ENCODE data around the gene CAMK2D. TPM values are rescaled to one million over a fixed set of nuclear protein-coding genes. Genes with fewer than 3 reads are reported as not detected.
"Not testable (repeated sequence)": the region's sequence is repeated elsewhere in the genome, so short reads cannot be mapped to it uniquely, and the experiment has no call there.

Gene CAMK2D
- total RNA-seq, 1 donor from 2014 or later, result 58.4 TPM

DNA sequence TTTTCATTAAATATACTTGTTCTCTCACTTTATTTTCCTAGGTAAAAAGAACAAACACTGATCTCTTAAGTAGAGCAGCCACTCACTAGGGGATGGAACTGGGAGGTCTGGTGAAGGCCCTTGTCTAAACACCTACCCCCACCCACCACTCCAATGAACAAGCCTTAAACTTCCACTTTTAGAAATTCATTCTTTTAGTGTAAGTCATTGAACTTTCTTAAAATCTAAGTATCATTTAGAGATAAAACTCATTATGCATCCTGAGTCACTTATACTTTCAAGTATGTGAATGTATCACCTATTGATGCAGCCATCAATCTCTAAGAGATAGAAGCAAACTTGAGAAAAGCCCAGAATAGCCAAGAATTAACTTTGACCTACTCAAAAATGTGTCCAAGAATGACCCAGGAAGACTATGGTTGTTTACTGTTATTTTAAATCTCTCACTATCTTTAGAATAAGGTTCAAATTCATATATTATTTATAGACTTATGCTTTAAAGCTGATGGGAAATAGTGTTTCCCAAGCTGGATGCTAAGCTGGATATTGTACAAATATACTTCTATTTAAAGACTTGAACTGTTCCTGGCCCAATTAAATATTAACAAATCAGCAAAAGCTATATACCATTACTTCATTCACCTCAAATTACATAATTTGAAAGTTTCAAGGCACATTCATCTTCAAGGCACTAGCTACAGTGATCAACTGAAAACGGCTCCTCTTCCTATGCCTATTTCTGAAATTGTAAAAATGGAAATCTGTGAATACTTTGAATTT is 49.5 kb downstream of the CAMK2D start:
- Mint-ChIP-seq H3K4me3 (ENCODE audit: low read depth) (no peak overlapping the region), H3K27ac (no peak overlapping the region), H3K4me1 (ENCODE audit: low read depth) (peaks cover 19% of the 10 kb centered on the region), H3K27me3 (ENCODE audit: low read depth) (no peaks in the 10 kb centered on the region), H3K9me3 (no peaks in the 10 kb centered on the region), H3K36me3 (ENCODE audit: low read depth) (peaks cover 35% of the 10 kb centered on the region)
- no peak for DNase-seq (ENCODE audit: low spot score)
- intact Hi-C loops (cut with micrococcal nuclease), result no loop called here

DNA sequence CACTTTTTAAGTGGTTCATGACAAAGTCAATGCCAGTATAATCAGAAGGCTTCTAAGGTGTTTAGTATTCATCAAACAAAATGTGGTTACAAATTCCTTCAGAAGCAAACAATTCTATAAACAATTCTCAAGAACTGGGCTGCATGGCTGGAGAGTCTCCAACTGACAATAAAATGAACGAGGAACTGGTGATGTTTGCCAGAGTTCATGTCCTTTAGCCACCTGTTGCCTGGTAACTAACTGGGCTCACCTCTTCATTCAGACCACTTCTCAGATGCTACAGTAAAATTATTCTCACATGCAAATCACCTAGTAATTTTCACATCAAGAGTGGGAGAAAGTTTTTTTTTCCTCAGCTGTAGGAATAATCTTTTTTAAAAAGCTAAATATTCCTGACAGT is 53.3 kb downstream of the CAMK2D start:
- H3K4me1 Mint-ChIP-seq (ENCODE audit: low read depth), result peaks cover 27% of the 10 kb centered on the region
- no peak overlapping the region for H3K27ac Mint-ChIP-seq
- H3K36me3 Mint-ChIP-seq (ENCODE audit: low read depth), result peaks cover 32% of the 10 kb centered on the region
- no peak overlapping the region for H3K4me3 Mint-ChIP-seq (ENCODE audit: low read depth)
- intact Hi-C loops (cut with micrococcal nuclease), result loop anchor here (5.0 kb wide), 1 partner anchor 34 kb away; no protein-coding TSS in a partner anchor
- H3K27me3 Mint-ChIP-seq (ENCODE audit: low read depth), result no peaks in the 10 kb centered on the region
- H3K9me3 Mint-ChIP-seq, result no peaks in the 10 kb centered on the region
- no peak for DNase-seq (ENCODE audit: low spot score)

DNA sequence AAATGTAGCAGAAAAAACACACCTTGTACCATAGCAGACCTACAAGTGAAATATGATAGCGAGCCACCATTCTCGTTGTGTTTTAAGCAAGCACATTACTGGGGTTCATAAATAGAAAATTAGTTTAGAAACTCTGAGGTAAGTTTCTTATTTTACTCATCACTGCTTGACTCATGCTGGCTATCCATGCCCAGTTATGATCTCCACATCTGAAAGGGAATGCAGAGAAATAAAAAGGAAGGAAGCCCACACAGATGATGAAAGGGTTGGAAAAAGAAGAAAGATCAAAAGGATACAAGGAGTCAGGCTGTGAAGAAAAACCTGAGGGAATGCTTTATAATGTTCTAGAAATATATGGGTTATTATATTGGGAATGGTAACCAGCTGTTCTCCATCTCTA is 54.5 kb downstream of the CAMK2D start:
- intact Hi-C loops (cut with micrococcal nuclease), result loop anchor here (5.0 kb wide), 1 partner anchor 35 kb away; no protein-coding TSS in a partner anchor
- H3K4me1 Mint-ChIP-seq (ENCODE audit: low read depth), result peaks cover 27% of the 10 kb centered on the region
- H3K4me3 Mint-ChIP-seq (ENCODE audit: low read depth), result no peak overlapping the region
- H3K27ac Mint-ChIP-seq, result no peak overlapping the region
- H3K27me3 Mint-ChIP-seq (ENCODE audit: low read depth), result no peaks in the 10 kb centered on the region
- H3K9me3 Mint-ChIP-seq, result no peaks in the 10 kb centered on the region
- peaks cover 33% of the 10 kb centered on the region for H3K36me3 Mint-ChIP-seq (ENCODE audit: low read depth)
- no peak for DNase-seq (ENCODE audit: low spot score)

DNA sequence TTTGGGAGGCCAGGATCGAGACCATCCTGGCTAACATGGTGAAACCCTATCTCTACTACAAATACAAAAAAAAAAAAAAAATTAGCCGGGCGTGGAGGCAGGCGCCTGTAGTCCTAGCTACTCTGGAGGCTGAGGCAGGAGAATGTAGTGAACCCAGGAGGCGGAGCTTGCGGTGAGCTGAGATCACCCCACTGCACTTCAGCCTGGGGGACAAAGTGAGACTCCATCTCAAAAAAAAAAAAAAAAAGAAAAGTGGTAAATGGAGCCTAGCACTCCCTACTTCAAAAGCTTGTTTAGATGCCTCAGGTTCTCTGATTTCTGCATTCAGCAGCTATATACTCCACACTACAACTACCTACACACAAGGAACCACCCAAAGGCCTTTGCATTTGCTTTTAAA is 56.4 kb downstream of the CAMK2D start:
- intact Hi-C loops (cut with micrococcal nuclease), result loop anchor here (5.0 kb wide), 1 partner anchor 37 kb away; no protein-coding TSS in a partner anchor
- H3K4me3 Mint-ChIP-seq (ENCODE audit: low read depth); H3K9me3 Mint-ChIP-seq; H3K27ac Mint-ChIP-seq; H3K27me3 Mint-ChIP-seq (ENCODE audit: low read depth); DNase-seq (ENCODE audit: low spot score): not testable (repeated sequence)
- Mint-ChIP-seq H3K4me1 (ENCODE audit: low read depth) (peaks cover 32% of the 10 kb centered on the region), H3K36me3 (ENCODE audit: low read depth) (peaks cover 40% of the 10 kb centered on the region)

DNA sequence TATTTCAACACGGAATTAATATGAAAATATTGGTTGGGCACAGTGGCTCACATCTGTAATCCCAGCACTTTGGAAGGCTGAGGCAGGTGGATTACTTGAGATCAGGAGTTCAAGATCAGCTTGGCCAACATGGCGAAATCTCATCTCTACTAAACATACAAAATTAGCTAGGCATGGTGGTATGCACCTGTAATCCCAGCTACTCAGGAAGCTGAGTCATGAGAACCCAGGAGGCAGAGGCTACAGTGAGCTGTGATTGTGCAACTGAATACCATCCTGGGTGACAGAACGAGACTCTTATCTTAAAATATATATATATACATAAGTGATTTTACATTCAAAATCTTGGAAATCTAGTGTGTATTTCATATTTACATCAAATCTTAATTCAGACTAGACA is 58.9 kb downstream of the CAMK2D start:
- Mint-ChIP-seq H3K36me3 (ENCODE audit: low read depth) (peaks cover 41% of the 10 kb centered on the region), H3K4me1 (ENCODE audit: low read depth) (peaks cover 42% of the 10 kb centered on the region)
- H3K4me3 Mint-ChIP-seq (ENCODE audit: low read depth); intact Hi-C loops (cut with micrococcal nuclease); H3K27me3 Mint-ChIP-seq (ENCODE audit: low read depth); H3K9me3 Mint-ChIP-seq; DNase-seq (ENCODE audit: low spot score); H3K27ac Mint-ChIP-seq: not testable (repeated sequence)

DNA sequence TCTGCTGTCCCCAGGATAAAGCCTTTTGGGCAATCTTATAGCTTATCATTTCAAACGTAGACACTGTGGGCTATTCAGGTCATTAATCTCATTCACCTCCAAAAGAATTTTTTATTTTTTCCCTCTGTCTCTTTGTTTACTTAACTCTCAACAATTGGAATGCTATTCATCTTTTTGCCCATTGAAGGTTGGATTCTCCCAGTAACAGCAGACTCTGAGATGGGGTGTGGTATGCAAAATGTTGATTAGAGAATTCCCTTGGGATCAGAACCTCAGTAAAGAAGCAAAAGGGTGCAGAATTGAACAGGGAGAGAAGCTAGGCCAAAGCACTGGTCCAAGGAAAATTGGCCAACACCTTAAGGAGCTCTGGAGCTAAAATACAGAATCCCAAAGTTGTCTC is 60.4 kb downstream of the CAMK2D start:
- DNase-seq (ENCODE audit: low spot score), result no peak
- Mint-ChIP-seq H3K27ac (no peak overlapping the region), H3K4me1 (ENCODE audit: low read depth) (peaks cover 34% of the 10 kb centered on the region), H3K9me3 (no peaks in the 10 kb centered on the region), H3K4me3 (ENCODE audit: low read depth) (no peak overlapping the region), H3K36me3 (ENCODE audit: low read depth) (peaks cover 36% of the 10 kb centered on the region), H3K27me3 (ENCODE audit: low read depth) (no peaks in the 10 kb centered on the region)
- intact Hi-C loops (cut with micrococcal nuclease), result no loop called here

DNA sequence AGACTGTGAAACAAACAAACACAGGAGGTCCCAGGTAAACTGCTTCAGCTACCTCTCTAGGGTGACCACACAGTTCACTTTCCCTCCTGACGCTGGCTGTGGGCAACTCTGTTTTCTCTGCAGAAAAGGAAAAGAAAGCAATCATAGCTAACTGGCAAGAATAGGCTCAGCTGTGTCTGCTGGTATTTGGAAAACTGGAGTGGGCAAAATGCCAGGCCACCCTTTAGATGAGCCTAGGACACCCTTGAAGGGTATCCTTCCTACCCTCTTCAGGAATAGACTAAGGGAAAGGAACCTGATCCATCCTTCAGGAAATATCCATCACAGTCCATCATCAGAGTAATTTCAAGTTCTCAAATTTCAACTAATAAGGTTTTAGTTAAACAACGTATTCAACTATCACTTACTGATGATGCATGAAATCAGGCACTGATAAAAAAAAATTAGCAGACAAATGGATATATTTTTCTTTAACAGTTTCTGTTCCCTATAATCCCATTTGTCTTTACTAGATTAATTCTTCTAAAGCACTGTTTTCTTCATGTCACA is 60.9 kb downstream of the CAMK2D start:
- Mint-ChIP-seq H3K9me3 (no peaks in the 10 kb centered on the region), H3K27me3 (ENCODE audit: low read depth) (no peaks in the 10 kb centered on the region), H3K4me1 (ENCODE audit: low read depth) (peaks cover 30% of the 10 kb centered on the region), H3K4me3 (ENCODE audit: low read depth) (no peak overlapping the region), H3K27ac (no peak overlapping the region), H3K36me3 (ENCODE audit: low read depth) (peaks cover 34% of the 10 kb centered on the region)
- DNase-seq (ENCODE audit: low spot score), result no peak
- intact Hi-C loops (cut with micrococcal nuclease), result no loop called here

DNA sequence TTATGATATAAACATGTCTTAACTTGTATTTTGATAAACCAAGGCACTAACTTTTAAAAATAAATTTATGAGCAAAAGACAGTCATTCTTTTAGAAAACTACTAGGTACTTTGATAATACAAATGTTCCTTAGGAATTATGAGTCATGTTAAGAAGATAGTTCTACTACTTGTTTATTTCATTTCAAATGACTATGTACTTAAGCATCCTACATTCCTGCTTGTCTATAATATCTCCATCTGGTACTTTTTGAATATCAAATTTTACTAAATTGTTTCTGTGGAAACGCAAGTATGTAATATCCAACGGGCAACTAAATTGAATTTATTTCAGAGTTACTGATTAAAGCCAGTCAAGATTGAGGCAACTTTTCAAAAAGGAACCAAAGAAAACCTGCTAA is 61.8 kb downstream of the CAMK2D start:
- peaks cover 33% of the 10 kb centered on the region for H3K36me3 Mint-ChIP-seq (ENCODE audit: low read depth)
- intact Hi-C loops (cut with micrococcal nuclease), result loop anchor here (5.0 kb wide), 1 partner anchor 33 kb away; no protein-coding TSS in a partner anchor
- no peak overlapping the region for H3K27ac Mint-ChIP-seq
- no peak overlapping the region for H3K4me3 Mint-ChIP-seq (ENCODE audit: low read depth)
- peaks cover 27% of the 10 kb centered on the region for H3K4me1 Mint-ChIP-seq (ENCODE audit: low read depth)
- DNase-seq (ENCODE audit: low spot score), result no peak
- H3K9me3 Mint-ChIP-seq, result no peaks in the 10 kb centered on the region
- H3K27me3 Mint-ChIP-seq (ENCODE audit: low read depth), result no peaks in the 10 kb centered on the region

DNA sequence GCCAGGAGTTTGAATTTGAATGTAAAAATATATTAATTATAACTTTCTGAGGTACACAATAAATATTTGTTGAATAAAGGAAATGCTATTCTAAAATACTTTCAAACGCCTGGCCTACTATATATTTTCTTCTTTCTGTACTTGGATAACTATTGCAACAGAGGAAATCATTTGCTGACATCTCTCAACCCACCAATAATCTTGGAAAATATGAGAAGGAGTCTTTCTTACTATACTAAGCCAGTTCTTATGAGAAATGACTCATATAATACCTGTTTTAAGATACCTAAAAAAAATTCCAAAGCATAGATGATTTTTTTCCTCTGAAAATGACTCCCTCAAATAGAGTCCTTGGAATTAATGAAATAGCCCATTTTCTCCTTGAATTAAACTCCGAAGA is 64.1 kb downstream of the CAMK2D start:
- peaks cover 24% of the 10 kb centered on the region for H3K36me3 Mint-ChIP-seq (ENCODE audit: low read depth)
- H3K4me1 Mint-ChIP-seq (ENCODE audit: low read depth), result peaks cover 39% of the 10 kb centered on the region
- no peak overlapping the region for H3K4me3 Mint-ChIP-seq (ENCODE audit: low read depth)
- no peak overlapping the region for H3K27ac Mint-ChIP-seq
- no peak for DNase-seq (ENCODE audit: low spot score)
- no peaks in the 10 kb centered on the region for H3K27me3 Mint-ChIP-seq (ENCODE audit: low read depth)
- intact Hi-C loops (cut with micrococcal nuclease), result loop anchor here (1.0 to 5.0 kb wide), 2 partner anchors 10 to 35 kb away; no protein-coding TSS in a partner anchor
- H3K9me3 Mint-ChIP-seq, result no peaks in the 10 kb centered on the region

DNA sequence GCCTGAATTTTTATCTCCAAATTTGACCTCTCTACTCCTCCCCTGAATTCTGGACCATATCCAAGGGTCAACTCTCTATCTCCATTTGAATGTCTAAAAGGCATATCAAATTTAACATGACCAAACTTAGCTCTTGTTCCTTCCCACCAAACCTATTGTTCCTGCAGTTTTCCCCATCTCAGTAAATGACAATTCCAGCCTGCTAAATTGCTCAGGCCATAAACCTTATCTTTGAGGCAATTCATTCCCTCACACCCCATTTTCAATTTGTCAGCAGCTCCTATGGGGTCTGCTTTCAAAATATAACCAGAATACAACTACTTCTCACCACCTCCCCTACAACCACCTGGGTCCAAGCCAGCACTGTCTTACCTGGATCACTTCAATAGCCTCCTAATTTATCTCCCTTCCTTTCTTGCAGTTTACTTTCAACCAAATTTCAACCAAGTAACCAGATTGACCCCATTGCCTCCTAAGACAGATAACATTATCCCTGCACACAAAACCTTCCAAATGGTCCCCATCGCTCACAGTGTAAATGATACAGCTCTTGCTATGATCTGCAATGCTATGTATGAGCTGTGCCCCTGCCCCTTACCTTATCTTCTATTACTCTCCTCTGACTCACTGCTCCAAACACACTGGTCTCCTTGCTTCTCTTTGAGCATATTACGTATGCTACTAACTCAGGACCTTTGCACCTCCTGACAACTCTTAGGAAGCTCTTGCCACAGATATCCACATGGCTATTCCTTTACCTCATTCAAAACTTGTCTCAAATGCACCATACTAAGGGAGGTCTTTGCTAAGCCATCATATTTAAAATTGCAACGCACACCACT is 66.0 kb downstream of the CAMK2D start:
- Mint-ChIP-seq H3K4me1 (ENCODE audit: low read depth) (peaks cover 40% of the 10 kb centered on the region), H3K36me3 (ENCODE audit: low read depth) (peaks cover 23% of the 10 kb centered on the region), H3K27ac (no peak overlapping the region), H3K4me3 (ENCODE audit: low read depth) (no peak overlapping the region), H3K27me3 (ENCODE audit: low read depth) (no peaks in the 10 kb centered on the region), H3K9me3 (no peaks in the 10 kb centered on the region)
- intact Hi-C loops (cut with micrococcal nuclease), result loop anchor here (5.0 kb wide), 1 partner anchor 37 kb away; no protein-coding TSS in a partner anchor
- no peak for DNase-seq (ENCODE audit: low spot score)

DNA sequence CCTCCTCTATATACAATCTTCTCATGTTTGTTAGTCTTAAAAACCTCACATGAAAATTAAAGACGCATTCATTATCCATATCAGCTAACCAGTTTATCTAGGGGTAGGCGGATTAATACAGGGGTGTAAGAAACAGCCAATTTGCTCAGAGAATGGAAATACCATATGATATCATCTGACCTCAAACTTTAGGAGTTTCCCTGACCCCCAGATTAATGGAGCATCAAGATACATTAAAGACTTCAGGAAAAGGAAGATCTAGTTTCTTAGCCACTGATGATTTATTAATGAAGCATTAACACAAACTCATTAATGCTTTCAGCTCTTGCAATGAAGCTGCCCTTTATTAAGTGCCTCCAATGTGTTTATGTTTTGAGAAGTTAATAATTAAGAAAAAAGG is 67.5 kb downstream of the CAMK2D start:
- Mint-ChIP-seq H3K36me3 (ENCODE audit: low read depth) (peaks cover 28% of the 10 kb centered on the region), H3K9me3 (no peaks in the 10 kb centered on the region), H3K4me1 (ENCODE audit: low read depth) (peaks cover 37% of the 10 kb centered on the region), H3K27me3 (ENCODE audit: low read depth) (no peaks in the 10 kb centered on the region), H3K27ac (no peak overlapping the region), H3K4me3 (ENCODE audit: low read depth) (no peak overlapping the region)
- intact Hi-C loops (cut with micrococcal nuclease), result loop anchor here (1.0 kb wide), 1 partner anchor 10 kb away; no protein-coding TSS in a partner anchor
- no peak for DNase-seq (ENCODE audit: low spot score)

DNA sequence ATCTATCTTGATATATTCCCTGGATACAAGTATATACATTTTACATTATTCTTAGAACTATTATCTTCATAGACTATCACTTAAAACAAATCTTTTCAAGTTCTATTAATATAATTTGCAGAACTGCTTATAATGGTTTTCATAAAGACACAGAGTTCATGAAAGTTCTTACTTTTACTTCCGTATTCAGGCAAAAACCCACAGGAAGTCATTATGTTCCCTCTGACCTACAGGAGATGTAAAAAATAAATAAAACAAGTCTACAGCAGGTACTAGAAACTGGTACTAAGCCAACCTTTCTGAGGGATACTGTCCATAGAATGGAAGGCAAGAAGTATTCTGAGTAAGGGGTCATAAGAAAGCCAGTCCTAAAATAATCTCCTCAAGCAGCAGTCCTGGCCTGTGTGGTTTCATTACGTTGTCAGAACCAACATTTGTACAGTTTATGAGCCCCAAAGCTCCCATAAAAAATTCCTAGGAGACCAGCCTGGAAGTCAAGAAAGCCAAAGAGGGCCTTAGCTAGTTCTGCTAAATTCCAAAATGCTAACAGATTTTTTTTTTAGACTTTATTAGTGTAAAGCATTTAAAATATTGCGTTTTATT is 68.6 kb downstream of the CAMK2D start:
- intact Hi-C loops (cut with micrococcal nuclease), result no loop called here
- H3K27me3 Mint-ChIP-seq (ENCODE audit: low read depth), result no peaks in the 10 kb centered on the region
- H3K27ac Mint-ChIP-seq, result peak overlapping the region; percentile 37
- no peak for DNase-seq (ENCODE audit: low spot score)
- H3K4me3 Mint-ChIP-seq (ENCODE audit: low read depth), result no peak overlapping the region
- H3K36me3 Mint-ChIP-seq (ENCODE audit: low read depth), result peaks cover 31% of the 10 kb centered on the region
- no peaks in the 10 kb centered on the region for H3K9me3 Mint-ChIP-seq
- peaks cover 42% of the 10 kb centered on the region for H3K4me1 Mint-ChIP-seq (ENCODE audit: low read depth)

Measured in activated T-helper 2 cell treated with anti-CD3 and anti-CD28 coated beads, Interferon-gamma antibody, Interleukin-2, Interleukin-4, amounts not matched to agents 10 μg/mL and 5 μg/mL and 100 μg/mL, durations not matched to agents 14 hours and 24 hours and 36 hours (primary cell).